NCI-H128 (cell line): ENCODE measurements around the gene CRYBA1.
"Not testable (repeated sequence)": the region's sequence is repeated elsewhere in the genome, so short reads cannot be mapped to it uniquely, and the experiment has no call there.

Source experiments
- DNase-seq: peaks from one replicate; lab custom pipeline; 2025; ENCODE audit not compliant: unreplicated experiment; lab: John Stamatoyannopoulos, UW

Gene CRYBA1

DNA sequence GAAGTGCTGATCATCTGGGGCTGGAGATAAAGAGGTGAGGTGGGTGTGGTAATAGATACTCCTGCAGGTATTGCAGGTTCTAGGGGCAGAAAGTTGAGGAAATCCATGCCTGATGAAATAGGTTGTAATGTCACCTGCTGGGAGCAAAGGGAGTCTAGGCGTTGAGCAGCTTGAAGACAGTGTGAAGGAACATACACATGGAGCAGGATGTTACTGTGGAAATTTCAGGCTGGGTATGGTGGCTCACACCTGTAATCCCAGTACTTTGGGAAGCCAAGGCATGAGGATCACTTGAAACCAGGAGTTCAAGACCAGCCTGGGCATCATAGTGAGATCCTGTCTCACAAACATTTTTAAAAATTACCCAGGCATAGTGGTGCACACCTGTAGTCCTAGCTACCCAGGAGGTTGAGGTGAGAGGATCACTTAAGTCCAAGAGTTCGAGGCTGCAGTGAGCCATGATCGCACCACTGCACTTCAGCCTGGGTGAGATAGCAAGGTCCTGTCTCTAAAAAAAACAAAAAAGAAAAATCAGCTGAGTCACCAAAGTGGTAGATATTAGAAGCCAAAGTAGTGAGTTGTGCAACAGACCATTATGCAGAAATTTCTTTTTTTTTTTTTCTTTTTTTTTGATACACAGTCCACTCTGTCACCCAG is 9.1 kb upstream of the CRYBA1 start:
- DNase-seq: no peak

DNA sequence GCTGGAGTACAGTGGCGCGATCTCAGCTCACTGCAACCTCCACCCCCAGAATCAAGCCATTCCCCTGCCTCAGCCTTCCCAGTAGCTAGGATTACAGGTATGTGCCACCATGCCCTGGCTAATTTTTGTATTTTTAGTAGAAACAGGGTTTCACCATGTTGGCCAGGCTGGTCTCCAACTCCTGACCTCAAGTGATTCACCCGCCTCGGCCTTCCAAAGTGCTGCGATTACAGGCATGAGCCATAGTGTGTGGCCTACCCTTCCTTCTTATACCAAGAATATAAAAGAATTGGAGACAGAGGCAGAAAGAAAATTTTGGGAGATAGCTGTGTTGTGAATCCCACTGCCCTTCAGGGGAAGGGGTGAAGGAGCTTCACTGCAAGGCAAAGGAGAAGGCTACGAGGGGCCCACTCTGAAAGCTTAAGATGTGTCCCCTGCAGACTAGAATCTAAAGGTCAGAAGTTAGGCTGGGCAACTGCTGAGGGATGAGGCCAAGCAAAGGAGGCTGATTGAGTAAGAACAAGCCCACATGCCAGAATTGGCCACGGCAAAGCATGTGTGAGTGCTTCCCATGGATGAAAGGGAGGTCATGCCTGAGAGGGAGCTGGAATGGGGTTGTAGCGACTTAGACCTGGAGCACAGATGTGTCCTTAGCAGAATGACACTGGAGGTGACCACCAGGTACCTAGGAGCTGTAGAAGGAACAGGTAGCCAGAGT is 8.4 kb upstream of the CRYBA1 start:
- no peak for DNase-seq

DNA sequence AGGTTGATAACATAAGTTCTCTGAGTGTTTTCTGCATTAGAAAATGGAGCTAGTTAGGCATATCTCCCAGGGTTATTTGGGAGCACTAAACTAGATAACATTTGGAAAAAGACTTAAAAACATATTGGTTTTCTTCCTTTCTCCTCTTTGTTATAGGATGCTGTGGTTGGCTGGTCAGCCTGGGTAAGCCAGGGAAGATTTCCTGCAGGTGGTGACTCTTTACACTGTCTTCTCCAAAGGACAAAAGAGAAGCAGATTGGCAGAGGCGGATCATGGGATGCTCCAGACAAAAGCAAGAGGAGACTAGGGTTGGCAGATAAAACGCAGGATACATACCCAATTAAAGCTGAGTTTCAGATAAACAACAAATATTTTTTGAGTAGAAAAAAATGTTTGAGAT is 6.2 kb upstream of the CRYBA1 start:
- DNase-seq: no peak

DNA sequence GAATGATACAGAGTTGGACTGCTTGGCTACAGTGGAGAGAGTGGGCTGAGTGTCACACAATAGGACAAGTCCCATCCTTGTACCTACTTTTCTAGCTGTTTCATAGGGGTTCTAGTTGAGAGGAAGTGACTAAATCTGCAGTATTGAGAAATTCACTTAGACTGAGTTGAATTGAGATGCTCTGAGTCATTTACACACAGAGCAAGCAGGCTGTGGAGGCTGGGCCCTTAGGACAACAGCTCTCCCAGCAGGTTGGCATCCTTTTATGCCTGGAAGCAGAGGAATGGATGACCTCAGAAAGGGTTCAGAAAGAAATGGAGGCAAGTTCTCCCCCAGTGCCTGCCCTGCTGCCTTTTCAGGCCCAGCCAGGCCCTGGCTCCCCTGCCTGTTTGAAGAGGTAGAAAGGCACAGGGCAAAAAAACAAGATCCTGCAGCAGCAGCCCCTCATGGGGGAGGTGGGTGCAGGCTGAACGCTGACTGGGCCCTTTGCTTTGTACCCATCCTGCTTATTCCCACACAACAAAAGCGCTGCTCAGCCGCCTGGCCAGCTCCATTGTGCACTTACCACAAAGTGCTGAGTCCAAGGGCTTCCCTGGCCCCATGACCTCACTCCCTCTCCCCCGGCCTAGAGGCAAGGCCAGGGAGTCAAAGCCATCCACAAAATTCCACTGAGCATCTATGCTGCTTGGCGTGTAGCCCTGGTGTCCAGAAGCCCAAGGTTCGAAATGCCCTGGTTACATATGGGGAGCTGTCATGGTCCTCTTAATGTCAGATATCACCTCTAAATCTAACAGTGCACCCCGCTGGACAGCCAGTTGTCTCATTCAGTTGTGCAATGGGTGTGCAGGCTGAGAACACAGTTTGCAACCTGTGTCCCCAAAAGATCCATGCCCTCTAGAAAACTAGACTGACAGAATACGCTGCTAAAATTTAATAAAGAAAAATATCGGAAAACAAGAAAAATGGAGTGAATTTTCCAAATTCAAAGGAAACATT is 5.4 kb upstream of the CRYBA1 start:
- no peak for DNase-seq

DNA sequence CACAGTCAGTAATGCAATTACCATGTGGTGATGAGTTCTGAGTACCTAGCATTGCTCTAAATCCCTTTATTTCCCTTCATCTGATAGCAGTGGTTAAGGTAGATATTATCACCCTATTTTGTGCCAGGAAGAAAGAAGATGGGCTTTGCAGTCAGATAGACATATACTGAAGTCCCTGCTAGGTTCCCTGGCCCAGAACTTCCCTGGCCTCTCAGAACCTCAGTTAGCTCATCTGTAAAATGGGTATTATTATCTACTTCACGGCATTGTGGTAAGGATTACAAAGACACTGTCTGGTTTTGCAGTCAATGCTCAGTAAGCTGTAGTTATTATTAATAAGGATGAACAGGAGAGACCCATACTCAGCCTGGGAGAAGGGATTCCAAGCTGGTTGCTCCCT is 4.6 kb upstream of the CRYBA1 start:
- no peak for DNase-seq

DNA sequence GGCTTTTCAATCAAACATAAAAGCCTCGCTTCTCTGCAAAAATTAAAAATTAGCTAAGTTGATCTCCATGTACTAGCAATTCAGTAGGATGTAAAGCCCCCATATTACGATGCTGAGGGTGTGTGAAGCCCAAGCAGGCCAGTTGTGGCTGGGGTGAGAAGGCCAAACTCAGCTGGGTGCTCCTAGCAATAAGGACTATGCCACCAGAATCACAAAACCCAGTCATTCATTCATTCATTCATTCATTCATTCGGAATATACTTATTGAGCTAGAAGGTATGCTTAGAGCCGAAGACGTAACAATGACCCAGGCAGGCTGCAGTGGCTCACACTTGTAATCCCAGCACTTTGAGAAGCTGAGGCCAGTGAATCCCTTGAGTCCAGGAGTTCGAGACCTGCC is 3.9 kb upstream of the CRYBA1 start:
- DNase-seq: no peak

DNA sequence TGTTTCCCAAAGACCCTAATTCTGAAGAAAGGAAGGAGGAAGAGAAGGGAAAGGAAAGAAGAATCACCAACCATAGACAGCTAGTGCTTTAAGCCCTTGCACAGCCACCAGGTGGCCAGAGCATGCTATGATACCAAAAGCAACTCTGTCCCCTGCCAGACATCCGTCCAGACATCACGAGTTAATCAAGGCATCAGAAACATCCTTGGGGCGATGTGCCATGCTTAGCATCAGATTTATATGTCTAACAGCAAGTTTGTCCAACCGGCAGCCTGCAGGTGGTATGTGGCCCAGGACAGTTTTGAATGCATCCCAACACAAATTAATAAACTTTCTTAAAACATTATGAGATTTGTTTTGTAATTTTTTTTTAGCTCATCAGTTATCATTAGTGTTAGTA is 2.9 kb upstream of the CRYBA1 start:
- DNase-seq: no peak

DNA sequence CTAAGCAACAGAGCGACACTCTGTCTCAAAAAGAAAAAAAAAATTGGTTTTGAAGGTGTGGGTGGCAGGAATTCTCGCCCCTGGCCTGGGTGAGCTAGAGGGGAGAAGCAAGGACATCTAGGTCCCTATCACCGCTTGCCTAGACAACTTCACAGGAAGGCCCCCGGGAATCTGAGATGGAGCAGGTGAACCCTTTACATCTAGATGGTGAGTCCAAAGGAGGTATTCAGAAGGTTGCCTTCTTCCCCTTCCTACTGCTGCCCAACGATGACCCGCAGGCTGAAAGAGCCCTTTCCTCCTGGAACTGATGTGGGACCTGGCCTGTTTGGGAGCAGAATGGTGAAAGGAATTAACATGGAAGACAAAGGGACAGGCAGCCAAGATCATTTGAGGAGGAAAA is 1.3 kb upstream of the CRYBA1 start:
- DNase-seq: no peak

DNA sequence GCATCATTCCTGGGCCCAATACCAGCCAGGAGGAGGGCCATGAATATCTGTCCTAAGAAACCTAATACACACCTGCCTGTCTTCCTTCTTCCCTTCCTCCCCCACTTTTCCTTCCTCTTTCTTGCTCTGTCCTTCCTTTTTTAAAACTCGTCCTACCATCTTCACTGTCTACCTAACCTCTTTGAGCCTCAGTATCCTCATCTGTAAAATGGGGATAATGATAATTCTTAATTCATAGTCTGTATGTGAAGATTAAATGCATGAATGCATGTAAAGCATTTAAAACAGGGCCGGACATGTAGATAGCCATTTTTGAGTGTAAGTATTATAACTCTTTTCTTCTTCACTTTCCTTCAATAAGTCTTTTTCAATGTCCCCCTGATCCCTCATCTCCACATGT is 560 bp downstream of the CRYBA1 start:
- DNase-seq: no peak

DNA sequence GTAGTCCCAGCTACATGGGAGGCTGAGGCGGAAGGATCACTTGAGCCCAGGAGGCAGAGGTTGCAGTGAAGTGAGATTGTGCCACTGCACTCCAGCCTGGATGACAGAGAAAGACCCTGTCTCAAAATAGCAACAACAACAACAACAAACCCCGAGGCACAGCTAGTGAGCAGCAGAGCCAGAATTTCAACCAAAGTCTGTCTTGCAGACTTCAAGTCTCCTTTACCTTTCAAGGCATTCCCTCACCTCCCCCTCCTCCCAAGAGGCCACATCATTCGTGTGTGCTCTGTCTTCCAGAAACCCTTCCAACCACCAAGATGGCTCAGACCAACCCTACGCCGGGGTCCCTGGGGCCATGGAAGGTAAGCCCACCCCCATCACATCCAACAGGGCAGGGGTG is 2.2 kb downstream of the CRYBA1 start:
- DNase-seq: no peak

DNA sequence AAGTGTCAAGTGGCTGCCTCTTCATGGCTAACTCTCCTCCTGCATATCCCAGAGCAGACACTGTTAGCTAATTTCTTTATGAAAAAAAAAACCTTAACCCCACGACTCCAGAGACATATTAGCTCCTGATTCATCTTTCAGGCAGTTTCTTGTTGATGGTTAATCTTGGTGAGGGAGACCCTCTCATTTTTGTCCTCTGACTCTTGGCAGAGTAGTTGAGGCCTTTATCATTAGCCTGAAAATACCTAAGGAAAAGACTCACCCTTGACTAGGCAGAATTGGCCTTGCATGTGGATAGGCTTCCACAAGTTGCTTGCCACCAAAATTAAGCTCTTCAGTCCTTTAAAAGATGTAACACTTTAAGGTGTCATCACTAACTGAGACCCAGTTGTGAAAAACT is 4.0 kb downstream of the CRYBA1 start:
- no peak for DNase-seq

DNA sequence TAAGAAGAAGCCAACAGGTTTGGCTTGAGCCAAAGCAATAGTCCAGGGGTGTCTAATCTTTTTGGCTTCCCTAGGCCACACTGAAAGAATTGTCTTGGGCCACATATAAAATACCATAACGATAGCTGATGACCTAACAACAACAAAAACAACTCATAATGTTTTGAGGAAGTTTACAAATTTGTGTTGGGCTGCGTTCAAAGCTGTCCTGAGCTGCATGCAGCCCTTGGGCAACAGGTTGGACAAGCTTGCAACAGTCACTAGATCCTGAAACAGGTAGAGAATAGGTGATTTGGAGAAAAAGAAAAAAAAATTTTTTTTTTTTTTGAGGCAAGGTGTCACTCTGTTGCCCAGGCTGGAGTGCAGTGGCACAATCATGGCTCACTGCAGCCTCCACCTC is 4.5 kb downstream of the CRYBA1 start:
- DNase-seq: no peak

DNA sequence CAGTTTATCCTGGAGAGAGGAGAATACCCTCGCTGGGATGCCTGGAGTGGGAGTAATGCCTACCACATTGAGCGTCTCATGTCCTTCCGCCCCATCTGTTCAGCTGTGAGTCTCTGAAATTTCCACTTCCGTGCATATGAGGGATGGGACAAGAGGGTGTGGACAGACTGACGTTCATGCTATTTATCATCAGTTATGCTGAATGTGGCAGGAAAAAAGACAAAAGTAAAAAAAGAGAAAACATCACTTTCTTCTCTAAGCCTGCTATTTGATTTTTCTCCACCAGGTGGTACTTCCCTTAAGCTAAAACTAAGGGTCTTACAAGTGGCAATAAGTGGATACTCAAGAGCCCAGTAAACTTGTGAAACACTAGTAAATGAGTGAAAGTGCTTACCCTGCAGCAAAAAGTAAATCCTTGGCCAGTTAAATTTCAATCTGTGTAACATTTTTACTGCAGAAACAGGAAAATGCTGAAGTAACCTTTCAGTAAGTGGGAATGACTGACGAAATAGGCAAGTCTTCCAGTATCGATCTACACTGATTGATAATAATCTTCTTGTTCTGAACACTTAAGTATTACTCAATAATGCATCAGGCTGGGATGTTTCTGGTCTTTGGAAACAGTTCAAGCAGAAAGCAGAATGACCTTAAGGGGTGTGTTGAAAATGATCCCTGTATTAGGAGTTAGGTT is 5.6 kb downstream of the CRYBA1 start:
- DNase-seq: no peak

DNA sequence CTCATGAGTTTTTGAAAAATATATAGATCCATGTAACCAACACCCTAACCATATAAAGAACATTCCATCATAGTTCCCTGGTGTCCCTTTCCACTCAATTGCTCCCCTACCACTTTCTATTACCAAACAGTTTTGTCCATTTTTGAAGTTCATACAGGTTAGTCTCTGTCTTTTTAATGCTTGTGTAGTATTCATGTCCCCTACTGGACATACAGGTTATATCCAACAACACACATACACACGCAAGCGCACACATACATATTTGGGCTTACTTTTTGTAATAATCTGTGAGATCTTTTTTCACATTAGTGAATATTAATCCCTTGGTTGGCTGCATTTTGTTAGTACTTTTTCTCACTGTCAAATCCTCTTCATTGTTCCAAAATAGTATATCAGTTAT is 6.4 kb downstream of the CRYBA1 start:
- no peak for DNase-seq

DNA sequence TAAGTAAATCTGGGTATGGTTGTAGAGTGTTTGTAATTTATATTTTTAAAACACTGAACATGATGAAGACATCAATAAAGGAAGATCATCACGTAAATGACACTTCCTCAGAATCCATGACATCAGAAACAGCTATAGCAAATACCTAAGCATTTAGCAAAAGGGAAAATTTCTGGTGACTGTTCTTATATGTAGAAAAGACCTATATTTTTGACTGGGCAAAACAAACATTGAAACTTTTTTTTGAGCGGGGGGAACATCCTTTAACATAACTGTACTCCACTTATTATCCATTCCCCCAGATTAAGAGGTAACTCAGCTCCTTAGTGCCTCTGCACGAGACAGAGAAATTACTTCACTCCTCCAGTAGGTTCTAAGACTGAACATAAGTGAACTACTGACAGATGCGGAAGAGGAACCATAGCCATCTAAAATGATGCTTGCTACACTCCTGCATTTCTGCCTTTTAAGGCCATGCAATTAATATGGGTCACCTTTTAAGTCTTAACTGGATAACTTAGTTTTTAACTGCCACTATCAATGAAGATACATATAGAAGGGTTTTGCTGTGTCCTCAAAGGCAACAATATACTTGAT is 9.4 kb downstream of the CRYBA1 start:
- no peak for DNase-seq

DNA sequence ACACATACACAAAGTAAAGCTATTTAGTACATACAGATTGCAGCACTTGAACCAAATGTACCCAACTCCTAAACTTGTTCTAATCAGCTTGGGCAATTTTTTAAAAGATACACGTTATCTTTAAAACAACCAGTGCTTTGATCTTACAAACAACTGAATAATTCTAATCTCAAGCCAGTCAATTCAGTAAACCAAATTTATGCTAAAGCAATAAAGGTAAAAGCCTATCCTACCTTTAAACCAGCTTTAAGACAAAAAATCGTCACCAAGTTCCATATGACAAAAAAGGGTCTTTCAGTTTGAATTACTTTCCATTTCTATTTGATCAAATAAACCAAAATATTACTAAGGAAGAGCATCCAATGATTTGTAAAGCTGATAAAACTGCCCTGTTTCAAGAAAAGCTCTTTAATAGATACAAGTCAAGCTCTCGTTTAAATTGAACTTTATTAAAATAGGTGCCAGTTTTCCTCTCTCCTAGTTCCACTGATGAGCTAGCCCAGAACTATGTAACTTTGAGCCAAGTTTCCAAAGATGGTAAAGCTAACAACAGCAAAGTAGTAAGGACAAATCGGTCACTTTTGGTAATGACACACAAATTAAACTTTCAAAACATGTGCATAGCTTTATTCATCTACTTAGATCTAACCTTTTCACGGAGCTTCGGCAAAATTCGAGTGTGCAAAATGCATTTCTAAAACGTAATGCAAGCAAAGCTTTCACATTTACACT is 10.2 kb downstream of the CRYBA1 start:
- DNase-seq: no peak

DNA sequence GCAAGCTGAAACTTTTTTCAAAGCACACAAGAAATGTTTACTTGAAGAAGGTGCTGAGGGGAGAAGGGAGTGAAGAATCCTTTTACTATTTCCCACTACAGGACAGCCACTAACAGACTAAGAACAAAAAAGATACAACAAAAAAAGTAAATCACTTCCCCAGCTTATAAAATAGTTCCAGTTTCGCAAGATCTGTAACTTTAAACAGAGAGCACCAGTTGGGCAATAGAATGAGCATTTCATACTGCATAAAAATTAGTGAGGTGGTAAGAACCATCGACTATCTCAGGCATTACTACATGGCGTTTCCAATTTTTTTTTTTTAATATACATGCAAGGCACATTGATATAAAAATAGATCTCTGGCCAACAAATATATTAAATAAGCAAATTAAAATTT is 11.1 kb downstream of the CRYBA1 start:
- DNase-seq: no peak

DNA sequence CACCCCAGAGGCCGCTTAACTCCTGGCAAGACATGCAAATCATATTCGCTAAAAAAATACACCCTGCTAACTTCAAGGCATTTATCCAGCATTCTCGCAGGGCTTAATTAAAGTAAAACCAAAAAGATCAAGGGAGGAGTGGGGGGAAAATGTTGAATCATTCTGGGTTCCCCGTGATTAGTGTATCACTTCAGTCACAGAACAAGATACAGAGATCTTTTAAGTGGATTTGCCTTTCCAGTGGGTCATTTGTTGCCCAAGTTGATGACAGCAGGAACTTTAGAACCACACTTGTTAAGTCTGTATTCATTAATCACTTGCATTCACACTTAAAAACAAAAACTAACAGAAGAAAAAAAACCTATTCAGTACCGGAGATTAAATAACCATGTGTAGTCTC is 17.3 kb downstream of the CRYBA1 start:
- no peak for DNase-seq

DNA sequence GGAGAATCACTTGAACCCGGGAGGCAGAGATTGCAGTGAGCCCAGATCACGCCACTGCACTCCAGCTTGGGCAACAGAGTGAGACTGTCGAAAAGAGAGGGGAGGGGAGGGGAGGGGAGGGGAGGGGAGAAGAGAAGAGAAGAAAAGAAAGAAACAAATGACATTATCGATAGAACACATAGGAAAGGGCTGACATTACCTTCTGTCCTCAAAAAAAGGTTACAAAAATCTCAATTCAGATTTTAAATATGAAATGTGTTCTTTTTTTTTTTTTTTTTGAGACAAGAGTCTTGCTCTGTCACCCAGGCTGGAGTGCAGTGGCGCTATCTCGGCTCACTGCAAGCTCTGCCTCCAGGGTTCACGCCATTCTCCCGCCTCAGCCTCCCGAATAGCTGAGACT is 25.3 kb downstream of the CRYBA1 start:
- DNase-seq: not testable (repeated sequence)

DNA sequence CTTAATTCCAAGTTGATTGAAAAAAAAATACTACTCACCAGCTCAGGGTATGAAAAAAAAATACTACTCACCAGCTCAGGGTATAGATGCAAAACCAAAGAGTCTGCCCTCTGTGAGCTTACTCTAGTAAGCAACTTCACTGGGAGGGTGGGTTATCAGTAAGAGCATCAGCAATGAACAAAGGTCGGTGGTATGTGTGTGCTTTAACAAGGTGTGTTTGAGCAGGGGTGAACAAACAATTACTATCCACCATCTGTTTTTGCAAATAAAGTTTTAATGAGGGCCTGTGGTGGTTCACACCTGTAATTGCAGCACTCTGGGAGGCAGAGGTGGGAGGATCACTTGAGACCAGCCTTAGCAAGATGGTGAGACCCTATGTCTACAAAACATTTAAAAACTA is 27.3 kb downstream of the CRYBA1 start:
- no peak for DNase-seq
